ENCODE results near the gene FBLN1.
A peak's percentile ranks its signal among the peaks of the same experiment; 100 is the strongest.
"Not testable (repeated sequence)": the region's sequence is repeated elsewhere in the genome, so short reads cannot be mapped to it uniquely, and the experiment has no call there.

FBLN1 gene

GRCh38 chr22:45547731-45548130 is 45.0 kb downstream of the FBLN1 start:
- no peak for DNase-seq (ENCODE audit: low read depth, low spot score)

GRCh38 chr22:45548247-45548840 is 45.7 kb downstream of the FBLN1 start:
- DNase-seq (ENCODE audit: low read depth, low spot score), result no peak

- peak; percentile 47 for DNase-seq (ENCODE audit: low read depth, low spot score)
These were observed 46.5 kb downstream of the FBLN1 start for GRCh38 chr22:45548991-45549761.

- no peak for DNase-seq (ENCODE audit: low read depth, low spot score)
These were observed 47.2 kb downstream of the FBLN1 start for GRCh38 chr22:45549762-45550378.

- DNase-seq (ENCODE audit: low read depth, low spot score), result no peak
These were observed 47.7 kb downstream of the FBLN1 start for GRCh38 chr22:45550416-45550815.

GRCh38 chr22:45550891-45551290 is 48.2 kb downstream of the FBLN1 start:
- DNase-seq (ENCODE audit: low read depth, low spot score), result no peak

- no peak for DNase-seq (ENCODE audit: low read depth, low spot score)
These were observed 48.8 kb downstream of the FBLN1 start for GRCh38 chr22:45551310-45552016.

- no peak for DNase-seq (ENCODE audit: low read depth, low spot score)
These were observed 49.3 kb downstream of the FBLN1 start for GRCh38 chr22:45552017-45552411.

GRCh38 chr22:45552580-45553350 is 50.1 kb downstream of the FBLN1 start:
- DNase-seq (ENCODE audit: low read depth, low spot score), result no peak

GRCh38 chr22:45553351-45554039 is 50.8 kb downstream of the FBLN1 start:
- DNase-seq (ENCODE audit: low read depth, low spot score), result peak; percentile 84

GRCh38 chr22:45554040-45554406 is 51.3 kb downstream of the FBLN1 start:
- no peak for DNase-seq (ENCODE audit: low read depth, low spot score)

- DNase-seq (ENCODE audit: low read depth, low spot score), result no peak
These were observed 52.2 kb downstream of the FBLN1 start for GRCh38 chr22:45554861-45555260.

GRCh38 chr22:45557926-45558325 is 55.2 kb downstream of the FBLN1 start:
- DNase-seq (ENCODE audit: low read depth, low spot score), result not testable (repeated sequence)

- not testable (repeated sequence) for DNase-seq (ENCODE audit: low read depth, low spot score)
These were observed 57.4 kb downstream of the FBLN1 start for GRCh38 chr22:45560092-45560491.

GRCh38 chr22:45560761-45561160 is 58.1 kb downstream of the FBLN1 start:
- DNase-seq (ENCODE audit: low read depth, low spot score), result not testable (repeated sequence)

- no peak for DNase-seq (ENCODE audit: low read depth, low spot score)
These were observed 59.4 kb downstream of the FBLN1 start for GRCh38 chr22:45562102-45562501.

- no peak for DNase-seq (ENCODE audit: low read depth, low spot score)
These were observed 60.1 kb downstream of the FBLN1 start for GRCh38 chr22:45562537-45563361.

- no peak for DNase-seq (ENCODE audit: low read depth, low spot score)
These were observed 60.8 kb downstream of the FBLN1 start for GRCh38 chr22:45563362-45564040.

- DNase-seq (ENCODE audit: low read depth, low spot score), result no peak
These were observed 61.8 kb downstream of the FBLN1 start for GRCh38 chr22:45564349-45565030.
